ENCODE data around the gene LCN15. TPM values are rescaled to one million over a fixed set of nuclear protein-coding genes. Genes with fewer than 3 reads are reported as not detected.
"Not testable (repeated sequence)": the region's sequence is repeated elsewhere in the genome, so short reads cannot be mapped to it uniquely, and the experiment has no call there.

Gene LCN15
- total RNA-seq, 1 donor, result not detected

DNA sequence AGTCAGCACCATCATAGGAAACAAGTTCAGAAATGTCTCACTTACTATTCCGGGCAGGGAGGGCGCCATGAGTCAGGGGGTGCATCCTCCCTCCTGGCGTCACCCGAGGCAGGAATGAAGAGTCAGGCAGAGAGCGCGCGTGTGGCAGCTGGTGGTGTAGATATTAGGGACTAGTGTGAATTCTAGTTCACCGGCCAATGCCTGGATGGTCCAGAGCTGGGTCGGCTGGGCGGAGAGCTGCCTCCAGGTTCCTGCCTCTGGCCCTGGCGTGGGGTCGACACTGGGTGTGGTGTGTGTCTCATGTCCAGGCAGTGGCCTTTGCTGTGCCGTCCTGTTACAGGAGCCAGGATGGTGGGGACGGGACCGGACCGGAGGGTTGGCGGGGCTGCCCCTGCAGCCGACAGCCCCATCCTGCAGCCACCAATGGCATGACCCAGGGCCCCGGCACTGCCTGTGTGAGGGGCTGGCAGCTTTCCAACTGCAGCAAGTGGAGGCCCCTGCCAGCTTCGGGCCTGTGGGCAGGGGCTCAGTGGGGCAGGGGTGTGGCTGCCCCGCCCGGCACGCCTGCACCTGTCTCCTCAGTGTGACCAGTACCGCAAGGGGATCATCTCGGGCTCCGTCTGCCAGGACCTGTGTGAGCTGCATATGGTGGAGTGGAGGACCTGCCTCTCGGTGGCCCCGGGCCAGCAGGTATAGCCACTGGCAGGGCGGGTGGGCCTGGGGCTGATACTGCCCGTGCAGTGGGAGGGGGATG is 42.8 kb downstream of the LCN15 start:
- H3K9me3 ChIP-seq (ENCODE audit: low read depth, low read length), result no peaks in the 10 kb centered on the region
- H3K4me3 ChIP-seq (ENCODE audit: low read length), result no peak overlapping the region
- H3K27me3 ChIP-seq (ENCODE audit: insufficient read depth, low read length), result no peaks in the 10 kb centered on the region
- H3K4me1 ChIP-seq (ENCODE audit: insufficient read depth, low read length), result peaks cover 24% of the 10 kb centered on the region

DNA sequence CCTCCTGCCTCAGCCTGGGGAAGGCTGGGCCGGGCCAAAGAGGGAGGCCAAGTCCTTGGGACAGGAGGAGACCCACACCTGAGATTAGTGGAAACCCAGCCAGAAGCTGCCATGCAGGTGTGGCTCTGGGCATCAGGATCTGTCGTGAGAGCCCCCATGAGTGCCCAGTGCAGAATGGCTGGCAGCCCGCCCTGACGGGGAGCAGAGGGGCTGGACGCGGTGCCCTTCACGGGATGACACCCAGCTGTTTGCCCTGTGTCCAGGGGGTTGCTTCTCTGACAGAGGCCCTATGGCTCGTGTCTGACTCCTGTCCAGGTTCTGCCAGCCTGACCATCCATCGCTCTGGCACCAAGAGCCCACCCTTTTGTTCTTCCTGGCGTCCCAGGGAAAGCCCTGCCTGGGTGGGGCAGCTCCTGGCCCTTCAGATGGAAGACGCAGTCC is 43.4 kb downstream of the LCN15 start:
- Histone ChIP-seq H3K27me3 (ENCODE audit: insufficient read depth, low read length) (no peaks in the 10 kb centered on the region), H3K9me3 (ENCODE audit: low read depth, low read length) (no peaks in the 10 kb centered on the region), H3K4me1 (ENCODE audit: insufficient read depth, low read length) (peaks cover 18% of the 10 kb centered on the region), H3K4me3 (ENCODE audit: low read length) (no peak overlapping the region)

DNA sequence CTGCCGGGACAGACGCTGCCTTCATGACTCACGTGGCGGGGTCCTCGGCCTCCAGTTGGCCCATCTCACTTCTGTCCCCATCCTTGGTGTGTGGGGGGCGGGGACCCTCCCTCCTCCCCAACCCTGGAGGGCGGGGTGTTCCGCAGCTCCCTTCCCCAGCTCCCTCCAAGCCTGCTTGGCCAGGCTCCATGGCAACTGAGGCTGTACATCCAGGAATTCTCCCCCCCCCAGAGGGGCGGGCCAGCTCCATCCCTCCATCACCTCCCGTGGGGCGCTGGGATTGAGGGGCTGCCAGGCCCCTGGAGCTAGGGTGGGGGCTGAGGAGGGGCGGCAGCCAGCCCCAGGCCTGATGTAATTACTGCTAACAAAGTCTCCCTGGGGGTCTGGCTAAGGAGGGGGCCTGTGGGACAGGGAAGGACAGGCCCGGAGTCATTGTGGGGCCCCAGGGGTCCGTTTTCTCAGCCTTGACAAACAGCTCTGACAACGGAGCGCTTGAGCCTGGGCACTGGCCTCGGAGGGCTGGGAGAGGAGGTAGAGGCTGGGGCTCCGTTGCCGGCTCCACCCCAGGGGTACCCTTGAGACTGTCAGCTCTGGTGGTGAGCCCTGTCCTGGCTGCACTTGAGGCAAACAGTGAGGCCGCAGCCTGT is 43.9 kb downstream of the LCN15 start:
- H3K9me3 ChIP-seq (ENCODE audit: low read depth, low read length), result no peaks in the 10 kb centered on the region
- H3K4me1 ChIP-seq (ENCODE audit: insufficient read depth, low read length), result peaks cover 13% of the 10 kb centered on the region
- H3K27me3 ChIP-seq (ENCODE audit: insufficient read depth, low read length), result no peaks in the 10 kb centered on the region
- no peak overlapping the region for H3K4me3 ChIP-seq (ENCODE audit: low read length)

DNA sequence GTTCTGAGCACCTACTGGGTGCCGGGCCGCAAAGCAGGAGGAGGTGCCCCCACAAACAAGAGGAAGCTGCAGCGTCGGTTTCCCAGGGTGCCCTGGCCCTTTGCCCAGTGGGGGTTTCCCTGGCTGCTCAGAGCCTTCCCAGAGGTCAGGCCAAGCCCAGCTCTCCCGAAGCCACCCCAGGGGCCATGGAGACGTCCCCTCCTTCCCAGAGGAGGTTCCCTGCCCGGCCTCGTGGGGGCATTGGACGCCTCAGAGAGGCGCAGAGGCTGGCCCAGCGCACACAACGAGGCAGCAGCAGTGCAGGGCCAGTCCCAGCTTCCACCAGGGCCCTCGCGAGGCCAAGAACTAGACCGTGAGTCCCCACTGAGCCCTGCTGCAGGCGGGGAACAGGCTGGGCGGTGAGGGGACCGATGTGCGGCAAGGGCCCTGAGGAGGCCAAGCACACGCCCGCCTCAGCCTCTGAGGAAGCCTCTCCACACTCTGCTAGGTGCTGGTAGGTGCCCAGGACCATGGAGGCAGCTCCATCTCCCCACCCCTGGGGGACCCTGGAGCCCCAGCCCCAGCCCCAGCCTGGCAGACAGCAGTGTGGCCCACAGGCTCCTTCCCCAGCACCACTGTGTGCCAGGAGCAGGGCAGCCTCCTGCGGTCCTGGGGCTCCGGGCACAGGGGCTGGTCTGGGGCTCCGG is 45.0 kb downstream of the LCN15 start:
- Histone ChIP-seq H3K4me1 (ENCODE audit: insufficient read depth, low read length) (peaks cover 8% of the 10 kb centered on the region), H3K27me3 (ENCODE audit: insufficient read depth, low read length) (no peaks in the 10 kb centered on the region), H3K9me3 (ENCODE audit: low read depth, low read length) (no peaks in the 10 kb centered on the region), H3K4me3 (ENCODE audit: low read length) (no peak overlapping the region)

DNA sequence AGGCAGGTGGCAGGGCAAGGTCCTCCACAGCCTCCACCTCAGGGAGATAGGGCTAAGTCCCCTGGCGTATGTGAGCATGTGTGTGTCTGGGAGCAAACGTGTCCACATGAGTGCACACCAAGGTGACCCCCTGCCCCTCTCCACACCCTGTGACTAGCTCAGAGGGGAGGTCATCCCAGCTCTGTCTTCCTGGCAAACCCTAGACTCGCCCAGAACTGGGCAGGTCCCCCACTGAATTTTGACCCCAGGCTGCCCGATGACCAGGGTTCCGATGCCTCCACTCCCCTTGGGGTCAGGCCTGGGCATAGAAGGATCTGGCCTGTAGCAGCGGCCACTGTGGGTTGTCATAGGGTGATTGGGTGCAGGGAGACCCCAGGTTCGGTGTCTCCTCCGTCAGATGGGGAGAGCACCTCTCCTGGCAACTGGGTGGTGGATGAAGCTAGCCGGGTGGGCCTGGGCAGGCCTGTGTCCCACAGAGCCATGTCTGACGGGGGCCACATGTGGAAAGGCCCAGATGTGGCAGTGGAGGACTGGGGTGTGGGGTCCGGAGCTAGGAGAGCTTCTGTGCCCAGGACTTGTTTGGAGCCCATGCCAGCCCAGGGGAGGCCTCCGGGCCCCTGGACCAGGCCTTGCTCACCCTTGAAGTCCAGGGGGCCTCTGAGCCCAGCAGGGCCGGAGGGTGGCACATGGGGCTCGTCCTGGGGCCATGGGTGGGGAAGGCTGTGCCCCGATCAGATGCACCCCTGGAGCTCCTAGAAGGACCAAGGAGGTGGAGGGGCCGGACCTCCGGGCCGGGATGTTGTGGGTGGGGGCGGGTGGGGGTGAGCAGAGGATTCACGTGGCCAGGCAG is 45.7 kb downstream of the LCN15 start:
- Histone ChIP-seq H3K4me1 (ENCODE audit: insufficient read depth, low read length) (peaks cover 14% of the 10 kb centered on the region), H3K4me3 (ENCODE audit: low read length) (no peak overlapping the region), H3K27me3 (ENCODE audit: insufficient read depth, low read length) (peaks cover 5% of the 10 kb centered on the region), H3K9me3 (ENCODE audit: low read depth, low read length) (no peaks in the 10 kb centered on the region)

DNA sequence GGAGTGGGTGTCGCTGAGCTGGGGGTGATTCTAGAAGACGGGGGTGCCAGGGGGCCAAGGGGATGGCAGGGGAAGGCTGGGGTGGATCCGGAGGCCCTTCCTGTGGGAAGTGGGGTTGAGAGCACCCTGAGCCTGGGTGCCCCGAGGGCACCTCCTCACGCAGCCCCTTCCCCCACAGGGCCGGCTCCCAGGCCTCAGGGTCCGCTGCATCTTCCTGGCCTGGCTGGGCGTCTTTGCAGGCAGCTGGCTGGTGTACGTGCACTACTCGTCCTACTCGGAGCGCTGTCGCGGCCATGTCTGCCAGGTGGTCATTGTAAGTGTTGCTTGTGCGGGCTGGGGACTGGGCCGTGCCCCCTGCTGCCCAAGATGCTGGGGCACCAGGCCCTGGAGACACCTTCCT is 46.9 kb downstream of the LCN15 start:
- Histone ChIP-seq H3K4me1 (ENCODE audit: insufficient read depth, low read length) (peaks cover 14% of the 10 kb centered on the region), H3K9me3 (ENCODE audit: low read depth, low read length) (no peaks in the 10 kb centered on the region), H3K4me3 (ENCODE audit: low read length) (no peak overlapping the region), H3K27me3 (ENCODE audit: insufficient read depth, low read length) (peaks cover 13% of the 10 kb centered on the region)

DNA sequence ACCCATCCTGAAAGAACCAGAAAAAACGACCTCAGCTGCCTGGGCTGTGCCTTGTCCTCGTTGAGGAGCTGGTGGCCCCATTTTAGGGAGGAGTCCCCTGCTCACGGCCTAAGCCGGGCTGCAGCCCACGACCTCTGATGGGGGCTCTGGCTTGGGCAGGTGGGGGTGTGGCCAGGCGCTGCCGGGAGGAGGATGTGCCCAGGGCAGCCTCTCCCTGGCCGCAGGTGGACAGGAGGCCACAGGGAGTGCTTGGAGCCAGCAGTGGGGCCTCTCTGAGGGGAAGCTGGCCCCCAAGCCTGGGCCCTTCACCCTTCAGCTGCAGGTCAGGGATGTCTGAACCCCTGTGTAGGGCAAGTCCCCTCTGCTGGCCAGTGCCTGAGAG is 49.4 kb downstream of the LCN15 start:
- H3K4me1 ChIP-seq (ENCODE audit: insufficient read depth, low read length), result peaks cover 20% of the 10 kb centered on the region
- H3K27me3 ChIP-seq (ENCODE audit: insufficient read depth, low read length), result peaks cover 26% of the 10 kb centered on the region
- H3K9me3 ChIP-seq (ENCODE audit: low read depth, low read length), result no peaks in the 10 kb centered on the region
- no peak overlapping the region for H3K4me3 ChIP-seq (ENCODE audit: low read length)

DNA sequence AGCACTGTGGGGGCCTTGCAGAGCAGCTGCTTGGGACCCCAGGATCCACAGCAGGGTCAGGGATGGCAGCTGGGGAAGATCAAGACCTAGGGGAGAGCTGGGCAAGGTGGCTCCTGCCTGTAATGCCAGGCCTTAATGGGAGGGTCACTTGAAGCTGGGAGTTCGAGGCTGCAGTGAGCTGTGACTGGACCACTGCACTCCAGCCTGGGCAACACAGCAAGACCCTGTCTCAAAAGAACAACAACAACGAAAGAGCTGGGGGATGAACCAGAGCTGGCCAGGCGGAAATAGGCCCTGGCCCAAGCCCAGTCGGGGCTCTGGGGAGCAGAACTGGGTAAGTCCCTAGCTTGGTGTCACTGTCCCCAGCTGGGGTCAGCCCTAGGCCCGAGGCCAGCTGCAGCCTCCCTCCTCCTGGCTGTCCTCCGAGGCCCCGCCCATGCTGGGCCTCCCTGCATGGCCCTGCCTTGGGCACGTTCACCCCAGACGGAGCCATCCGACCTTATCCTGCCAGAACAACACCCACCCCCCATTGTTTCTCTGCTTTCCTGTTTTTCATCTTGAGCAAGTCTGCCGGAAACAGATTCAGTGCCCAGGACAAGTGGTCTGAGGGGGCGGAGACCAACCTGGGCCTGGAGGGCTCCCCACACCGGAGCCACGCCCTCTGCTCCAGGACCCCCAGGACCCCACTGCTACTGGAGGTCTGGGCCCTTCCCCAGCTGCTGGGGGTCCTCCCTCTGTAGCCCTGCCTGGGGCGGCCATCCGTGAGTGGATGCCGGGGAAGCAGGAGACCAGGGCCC is 50.0 kb downstream of the LCN15 start:
- H3K9me3 ChIP-seq (ENCODE audit: low read depth, low read length), result no peaks in the 10 kb centered on the region
- H3K4me3 ChIP-seq (ENCODE audit: low read length), result no peak overlapping the region
- peaks cover 18% of the 10 kb centered on the region for H3K4me1 ChIP-seq (ENCODE audit: insufficient read depth, low read length)
- H3K27me3 ChIP-seq (ENCODE audit: insufficient read depth, low read length), result peaks cover 26% of the 10 kb centered on the region

DNA sequence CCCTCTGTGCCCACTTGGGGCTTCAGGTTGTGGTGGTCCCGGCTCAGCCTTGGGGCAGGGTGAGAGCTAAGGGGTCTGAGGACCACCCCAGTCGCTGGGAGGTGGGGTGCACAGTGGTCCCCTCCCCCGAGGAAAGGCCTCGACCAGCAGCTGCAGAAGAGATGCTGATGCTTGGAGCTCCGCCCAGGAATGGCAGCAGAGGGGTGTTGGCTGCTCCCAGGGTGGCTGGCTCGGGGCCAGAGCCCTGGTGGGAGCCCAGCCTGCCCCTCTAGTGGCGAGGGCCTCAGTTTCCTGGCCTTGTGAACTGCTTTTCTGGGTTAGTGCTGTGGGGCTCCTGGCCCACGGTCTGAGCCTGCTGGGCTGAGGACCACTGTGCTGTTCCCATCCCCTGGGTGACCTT is 50.8 kb downstream of the LCN15 start:
- peaks cover 26% of the 10 kb centered on the region for H3K27me3 ChIP-seq (ENCODE audit: insufficient read depth, low read length)
- H3K4me3 ChIP-seq (ENCODE audit: low read length), result no peak overlapping the region
- peaks cover 16% of the 10 kb centered on the region for H3K4me1 ChIP-seq (ENCODE audit: insufficient read depth, low read length)
- no peaks in the 10 kb centered on the region for H3K9me3 ChIP-seq (ENCODE audit: low read depth, low read length)

DNA sequence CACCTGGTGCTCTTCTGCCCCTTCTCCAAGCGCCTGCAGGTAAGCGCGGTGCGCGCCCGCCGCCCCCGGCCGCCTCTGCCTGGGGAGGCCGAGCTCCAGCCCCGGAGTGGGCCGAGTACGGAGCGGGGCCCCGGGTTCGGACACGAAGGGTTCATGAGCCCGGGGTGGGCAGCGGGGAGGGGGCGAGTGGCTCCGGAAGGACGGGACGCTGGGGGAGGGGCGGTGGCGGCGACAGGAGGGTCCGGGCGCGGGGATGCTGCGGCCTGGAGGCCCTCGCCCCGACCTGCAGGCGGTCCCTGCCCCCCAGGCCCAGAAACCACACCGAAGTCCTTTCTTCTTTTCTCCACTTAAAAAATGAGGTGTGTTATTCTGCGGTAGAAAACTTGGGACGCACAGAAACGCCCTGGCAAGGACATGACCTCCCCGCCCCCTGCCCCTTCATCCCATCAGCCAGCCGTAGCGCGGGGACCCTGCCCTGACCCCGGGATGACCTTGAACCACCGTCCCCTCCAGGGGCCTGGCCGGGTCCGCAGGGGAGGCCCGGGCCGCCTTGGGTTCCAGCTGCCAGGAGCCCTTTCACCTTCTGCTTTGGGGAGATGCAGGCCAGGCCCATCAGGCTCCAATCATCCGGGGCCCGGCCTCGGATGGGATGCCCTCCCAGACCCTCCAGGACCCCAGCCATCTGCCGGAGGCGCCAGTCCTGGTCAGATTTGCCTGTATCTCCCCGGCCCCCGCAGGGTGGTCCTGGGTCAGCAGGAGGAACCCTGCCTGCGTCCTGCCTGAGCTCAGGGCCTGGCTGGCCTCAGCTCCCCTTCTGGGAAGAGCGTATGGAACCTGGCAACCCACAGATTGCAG is 51.4 kb downstream of the LCN15 start:
- Histone ChIP-seq H3K4me1 (ENCODE audit: insufficient read depth, low read length) (peaks cover 16% of the 10 kb centered on the region), H3K4me3 (ENCODE audit: low read length) (no peak overlapping the region), H3K27me3 (ENCODE audit: insufficient read depth, low read length) (peaks cover 26% of the 10 kb centered on the region), H3K9me3 (ENCODE audit: low read depth, low read length) (no peaks in the 10 kb centered on the region)

DNA sequence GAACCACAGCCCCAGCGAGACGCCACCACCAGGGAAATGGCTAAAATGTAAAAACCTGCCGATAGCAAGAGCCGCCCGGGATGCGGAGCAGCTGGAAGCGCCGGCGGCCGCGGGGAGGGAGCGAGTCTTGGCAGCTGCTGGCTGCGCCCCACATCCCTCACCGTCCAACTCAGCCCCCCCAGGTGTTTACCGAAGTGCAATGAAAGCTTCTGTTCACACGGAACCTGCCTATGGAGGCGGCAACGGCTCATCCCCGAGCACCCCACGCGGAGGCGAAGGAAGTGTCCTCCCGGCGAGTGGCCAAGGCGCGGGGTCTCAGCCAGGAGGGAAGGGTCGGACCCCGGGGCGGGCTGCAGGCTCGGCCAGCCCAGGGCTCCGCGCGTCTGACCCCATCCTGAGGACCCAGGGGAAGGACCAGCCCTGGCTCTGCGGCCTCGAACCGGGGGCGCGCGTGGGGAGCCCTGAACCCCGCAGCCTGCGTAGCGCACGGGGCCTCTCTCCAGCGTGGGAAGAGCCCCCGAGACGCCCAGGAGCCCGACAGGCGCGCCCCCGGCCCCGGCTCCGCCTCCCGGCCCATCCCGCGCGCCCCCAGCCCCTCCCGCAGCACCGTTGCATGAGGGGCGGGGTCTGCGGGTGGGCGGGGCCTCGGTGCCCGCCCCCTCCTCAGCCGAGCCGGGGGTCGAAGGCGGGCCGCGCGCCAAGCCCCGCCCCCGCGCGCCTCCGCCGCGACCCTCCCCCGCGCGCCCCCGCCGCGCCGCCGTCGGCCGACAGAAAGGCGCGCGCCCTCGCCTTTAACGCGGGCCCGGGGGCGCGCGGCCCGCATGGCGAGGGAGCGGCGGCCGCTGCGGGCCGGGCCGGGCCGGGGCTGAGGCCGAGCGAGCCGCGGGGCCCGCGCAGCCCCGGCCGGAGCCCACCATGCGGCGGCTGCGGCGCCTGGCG is 52.3 kb downstream of the LCN15 start, which contains the start of gene DIPK1B:
DIPK1B (plus strand) TSS at position 822 of the 939 bp plus-strand sequence; CDS start at position 916, 94 bp downstream.
- Histone ChIP-seq H3K4me3 (ENCODE audit: low read length) (no peak within 1 kb of the TSS), H3K9me3 (ENCODE audit: low read depth, low read length) (no peaks in the 10 kb centered on the region), H3K27me3 (ENCODE audit: insufficient read depth, low read length) (peaks cover 26% of the 10 kb centered on the region), H3K4me1 (ENCODE audit: insufficient read depth, low read length) (peaks cover 16% of the 10 kb centered on the region)

DNA sequence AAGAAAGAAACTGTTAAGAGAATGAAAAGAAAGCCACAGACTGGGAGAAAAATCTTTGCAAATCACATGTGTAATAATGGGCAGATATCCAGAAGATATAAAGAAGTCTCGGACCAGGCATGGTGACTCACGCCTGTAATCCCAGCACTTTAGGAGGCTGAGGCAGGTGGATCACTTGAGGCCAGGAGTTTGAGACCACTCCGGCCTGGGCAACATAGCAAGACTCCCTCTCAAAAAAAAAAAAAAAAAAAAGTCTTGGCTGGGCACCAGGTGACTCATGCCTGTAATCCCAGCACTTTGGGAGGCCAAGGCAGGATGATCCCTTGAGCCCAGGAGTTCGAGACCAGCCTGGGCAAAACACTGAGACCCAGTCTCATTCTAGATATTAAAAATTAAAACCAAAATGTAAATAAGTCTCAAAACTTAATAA is 53.1 kb downstream of the LCN15 start:
- H3K4me1 ChIP-seq (ENCODE audit: insufficient read depth, low read length), result peaks cover 16% of the 10 kb centered on the region
- H3K4me3 ChIP-seq (ENCODE audit: low read length); H3K9me3 ChIP-seq (ENCODE audit: low read depth, low read length): not testable (repeated sequence)
- H3K27me3 ChIP-seq (ENCODE audit: insufficient read depth, low read length), result peaks cover 26% of the 10 kb centered on the region
